NCI-H1105 (cell line): ENCODE results near the gene LRRC40.

ENCODE experiments used
- DNase-seq: peaks from one replicate; lab custom pipeline; 2025; lab: John Stamatoyannopoulos, UW

Gene LRRC40

GRCh38 chr1:70115315-70115714, 90.1 kb downstream of the LRRC40 start:
- no peak for DNase-seq

- no peak for DNase-seq
Observed at GRCh38 chr1:70112838-70113237, 92.5 kb downstream of the LRRC40 start.

- no peak for DNase-seq
Observed at GRCh38 chr1:70109241-70109640, 96.1 kb downstream of the LRRC40 start.

- DNase-seq: no peak
Observed at GRCh38 chr1:70103770-70104169, 101.6 kb downstream of the LRRC40 start.

GRCh38 chr1:70101774-70102173, 103.6 kb downstream of the LRRC40 start:
- no peak for DNase-seq

- DNase-seq: no peak
Observed at GRCh38 chr1:70101231-70101630, 104.1 kb downstream of the LRRC40 start.
